GM13976 (cell line): Measurements from ENCODE around the gene HSPA12A.

ENCODE experiments used
- DNase-seq: peaks from one replicate; pipeline ENCODE4 v3.0.0; 2012; ENCODE audit warnings: low spot score
- in situ Hi-C: fragments of 300-500 bp; cut with MboI; formaldehyde crosslinking; loops from one replicate; pipeline ENCODE4 v1.12.0; 2022; ENCODE audit warnings: low sequenced_read_pairs, mixed read lengths, inconsistent platforms; ENCODE audit not compliant: unreplicated experiment
- TF ChIP-seq, protein P1 (sequence below): IDR thresholded peaks from 2 replicates; pipeline ENCODE4 v1.5.1; 2012; ENCODE audit warnings: borderline replicate concordance, mild to moderate bottlenecking; ENCODE audit not compliant: insufficient read depth; ENCODE audit errors: extremely low read depth, missing control alignments, control extremely low read depth

The HSPA12A gene

DNA sequence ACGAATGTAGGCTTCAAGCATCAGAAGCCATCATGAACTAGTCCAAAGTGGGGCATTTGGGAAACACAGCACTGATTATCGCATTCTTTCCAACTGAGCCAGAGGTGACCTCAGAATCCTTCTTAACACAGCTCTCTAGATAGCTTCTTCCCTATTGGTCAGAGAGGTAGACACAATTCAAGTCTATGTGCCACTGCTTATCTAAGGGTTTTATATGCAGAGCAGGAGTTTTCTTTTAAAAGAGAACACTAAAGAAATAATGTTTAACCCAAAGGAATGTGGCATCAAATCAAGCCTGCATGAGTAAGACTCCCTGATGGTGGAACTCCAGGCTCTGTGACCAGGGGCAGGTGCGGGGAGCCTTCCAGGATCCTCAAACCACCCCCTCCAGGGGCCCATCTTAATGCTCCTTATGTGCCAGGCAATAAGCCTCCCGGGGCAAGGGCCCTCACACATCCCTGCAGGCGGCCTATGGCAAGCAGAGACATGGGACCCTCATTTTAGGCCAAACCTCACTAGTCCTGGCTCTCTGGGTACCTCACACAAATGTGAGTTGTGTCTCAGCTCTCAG is 13.8 kb downstream of the HSPA12A start:
- in situ Hi-C loops: no loop called here
- no peak for DNase-seq
- TF ChIP-seq, protein P1, sequence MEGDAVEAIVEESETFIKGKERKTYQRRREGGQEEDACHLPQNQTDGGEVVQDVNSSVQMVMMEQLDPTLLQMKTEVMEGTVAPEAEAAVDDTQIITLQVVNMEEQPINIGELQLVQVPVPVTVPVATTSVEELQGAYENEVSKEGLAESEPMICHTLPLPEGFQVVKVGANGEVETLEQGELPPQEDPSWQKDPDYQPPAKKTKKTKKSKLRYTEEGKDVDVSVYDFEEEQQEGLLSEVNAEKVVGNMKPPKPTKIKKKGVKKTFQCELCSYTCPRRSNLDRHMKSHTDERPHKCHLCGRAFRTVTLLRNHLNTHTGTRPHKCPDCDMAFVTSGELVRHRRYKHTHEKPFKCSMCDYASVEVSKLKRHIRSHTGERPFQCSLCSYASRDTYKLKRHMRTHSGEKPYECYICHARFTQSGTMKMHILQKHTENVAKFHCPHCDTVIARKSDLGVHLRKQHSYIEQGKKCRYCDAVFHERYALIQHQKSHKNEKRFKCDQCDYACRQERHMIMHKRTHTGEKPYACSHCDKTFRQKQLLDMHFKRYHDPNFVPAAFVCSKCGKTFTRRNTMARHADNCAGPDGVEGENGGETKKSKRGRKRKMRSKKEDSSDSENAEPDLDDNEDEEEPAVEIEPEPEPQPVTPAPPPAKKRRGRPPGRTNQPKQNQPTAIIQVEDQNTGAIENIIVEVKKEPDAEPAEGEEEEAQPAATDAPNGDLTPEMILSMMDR: no peak

DNA sequence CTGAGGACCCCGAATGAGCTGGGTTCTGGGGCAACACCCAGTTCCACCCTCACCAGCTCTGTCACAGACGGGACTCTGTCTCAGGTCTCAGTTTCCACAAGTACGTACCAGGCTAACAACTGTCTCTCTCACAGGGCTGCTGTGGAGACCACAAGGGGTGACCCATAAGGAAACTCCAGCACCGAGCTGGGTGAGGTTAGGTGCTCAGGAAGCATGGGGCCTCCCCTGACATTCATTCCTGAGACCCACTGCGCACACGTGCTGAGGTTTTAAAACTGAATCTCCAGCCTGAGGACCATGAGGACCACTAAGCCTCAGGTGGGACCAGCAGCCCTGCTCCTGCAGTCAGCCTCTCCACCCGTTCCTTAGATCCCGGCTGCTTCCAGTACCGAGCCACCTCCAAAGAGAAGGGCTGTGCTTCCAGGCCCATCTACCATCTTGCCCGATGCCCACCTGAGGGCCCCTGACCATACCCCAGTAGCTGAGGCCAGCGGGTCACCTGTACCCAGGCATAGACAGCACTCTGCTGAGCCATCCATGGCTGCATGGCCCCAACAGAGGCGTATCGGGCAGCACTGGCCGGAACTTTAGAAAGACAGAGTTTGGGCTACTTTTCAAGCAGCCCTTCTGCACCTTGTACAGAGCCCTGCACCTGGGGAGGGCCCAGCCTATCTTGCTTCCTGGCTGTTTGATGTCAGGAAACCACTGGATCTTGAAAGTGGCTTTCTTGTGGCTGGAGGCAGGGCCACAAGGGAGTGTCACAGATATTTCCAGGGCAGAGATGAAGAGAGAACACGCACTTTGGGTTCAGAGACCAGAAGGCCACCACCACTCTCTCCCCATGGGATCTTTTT is 18.7 kb downstream of the HSPA12A start:
- TF ChIP-seq, protein P1: no peak

DNA sequence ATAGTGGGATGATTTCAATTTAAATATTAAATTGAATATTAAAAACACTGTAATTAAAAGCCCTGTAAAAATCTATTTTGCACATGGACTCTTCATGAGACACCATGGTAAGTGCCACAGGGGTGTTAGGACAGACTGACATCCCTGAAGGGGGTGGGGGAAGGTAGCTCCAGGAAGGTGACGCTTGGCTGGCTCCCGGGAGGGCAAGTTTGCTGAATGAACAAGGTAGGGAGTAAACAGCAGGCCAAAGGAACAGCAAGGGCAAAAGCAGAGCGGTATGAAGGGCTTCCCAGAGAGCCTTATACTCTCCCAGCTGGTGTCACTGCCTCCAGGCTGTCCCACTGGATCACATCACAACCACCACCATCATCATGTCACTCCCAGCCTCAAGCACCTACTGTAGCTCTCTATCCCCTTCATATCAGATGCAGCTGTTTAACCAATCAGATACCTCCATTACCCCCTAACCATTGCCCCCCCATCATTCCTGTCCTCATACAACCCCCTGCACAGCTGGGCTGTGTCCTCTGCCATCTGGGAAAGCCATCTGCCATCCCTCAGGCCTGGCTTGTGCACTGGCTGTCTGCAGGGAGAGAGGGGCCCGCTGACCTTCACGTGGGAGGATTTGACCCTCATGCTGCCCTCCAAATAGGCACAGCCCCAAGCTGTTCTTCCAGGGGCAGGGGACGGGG is 19.5 kb downstream of the HSPA12A start:
- TF ChIP-seq, protein P1: no peak
- in situ Hi-C loops: no loop called here
- no peak for DNase-seq

More for the DNA sequence above, 18.7 kb downstream of the HSPA12A start:
- in situ Hi-C loops: no loop called here
- DNase-seq: no peak

DNA sequence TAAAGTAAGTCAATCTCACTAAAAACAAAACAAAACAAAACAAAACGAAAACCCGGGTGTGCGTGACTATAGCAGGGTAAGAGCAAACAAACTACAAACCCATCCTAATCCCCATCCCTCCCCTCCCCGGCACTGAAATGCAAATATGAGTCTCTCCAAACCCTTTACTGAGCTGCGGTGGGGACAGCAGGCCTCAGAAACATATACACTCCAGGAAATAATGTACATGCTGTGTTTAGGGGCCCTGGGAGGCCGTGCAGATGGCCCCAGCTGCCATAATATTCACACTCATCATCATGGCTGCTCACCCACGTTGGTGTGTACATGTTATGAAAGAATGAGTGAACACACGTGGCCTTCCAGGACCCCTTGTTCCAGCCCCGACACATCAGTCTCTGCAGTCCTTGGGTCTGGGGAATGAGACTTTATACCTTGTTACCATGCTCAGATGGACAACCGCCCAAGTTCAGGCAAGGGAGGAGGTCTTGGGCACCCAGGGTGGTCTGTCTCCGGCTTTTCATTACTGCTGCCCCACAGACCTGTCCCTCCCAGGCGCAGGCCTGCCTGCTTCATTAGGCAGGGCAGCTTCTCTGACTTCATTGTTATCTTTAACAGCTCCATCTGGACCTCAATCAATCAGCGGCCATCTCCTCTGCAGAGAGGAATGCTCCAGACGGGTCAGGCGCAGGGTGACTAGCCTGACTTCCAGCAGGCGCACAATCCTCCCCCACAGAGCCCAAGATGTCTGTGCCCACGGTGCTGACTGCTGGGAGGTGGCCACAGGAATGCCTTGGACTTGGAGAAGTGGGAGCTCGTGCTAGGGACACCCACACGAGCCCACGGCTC is 20.6 kb downstream of the HSPA12A start:
- in situ Hi-C loops: no loop called here
- DNase-seq: no peak
- TF ChIP-seq, protein P1: no peak

GRCh38 chr10:116720668-116721546 is 21.5 kb downstream of the HSPA12A start:
- TF ChIP-seq, protein P1: no peak
- in situ Hi-C loops: no loop called here
- no peak for DNase-seq
